HG02970 (cell line): ENCODE results near the gene NHLRC2.

Experiments used
- ATAC-seq: cut with Tn5 transposase; IDR thresholded peaks from one replicate; pipeline ENCODE4 v1.9.1; 2021; ENCODE audit warnings: mild to moderate bottlenecking, moderate library complexity, moderate number of reproducible peaks; ENCODE audit not compliant: unreplicated experiment, low FRiP score

Gene NHLRC2

GRCh38 chr10:113859261-113859660 lies 4.8 kb downstream of the NHLRC2 start:
- ATAC-seq: no peak

- ATAC-seq: no peak
Observed at GRCh38 chr10:113865901-113866300, 11.4 kb downstream of the NHLRC2 start.

- no peak for ATAC-seq
Observed at GRCh38 chr10:113866551-113867394, 12.3 kb downstream of the NHLRC2 start.

- no peak for ATAC-seq
Observed at GRCh38 chr10:113867904-113868303, 13.4 kb downstream of the NHLRC2 start.

- no peak for ATAC-seq
Observed at GRCh38 chr10:113869789-113870188, 15.3 kb downstream of the NHLRC2 start.

GRCh38 chr10:113872139-113873030 lies 17.9 kb downstream of the NHLRC2 start:
- no peak for ATAC-seq

GRCh38 chr10:113875212-113875611 lies 20.8 kb downstream of the NHLRC2 start:
- no peak for ATAC-seq

GRCh38 chr10:113876461-113876860 lies 22.0 kb downstream of the NHLRC2 start:
- ATAC-seq: no peak

GRCh38 chr10:113879691-113880090 lies 25.2 kb downstream of the NHLRC2 start:
- no peak for ATAC-seq

- no peak for ATAC-seq
Observed at GRCh38 chr10:113880236-113880635, 25.8 kb downstream of the NHLRC2 start.

- no peak for ATAC-seq
Observed at GRCh38 chr10:113882240-113882639, 27.8 kb downstream of the NHLRC2 start.

GRCh38 chr10:113889911-113890310 lies 35.5 kb downstream of the NHLRC2 start:
- no peak for ATAC-seq

GRCh38 chr10:113890769-113891168 lies 36.3 kb downstream of the NHLRC2 start:
- no peak for ATAC-seq

- no peak for ATAC-seq
Observed at GRCh38 chr10:113891476-113891875, 37.0 kb downstream of the NHLRC2 start.

GRCh38 chr10:113893570-113893969 lies 39.1 kb downstream of the NHLRC2 start:
- ATAC-seq: no peak

GRCh38 chr10:113894581-113894980 lies 40.1 kb downstream of the NHLRC2 start:
- no peak for ATAC-seq

GRCh38 chr10:113895018-113895417 lies 40.6 kb downstream of the NHLRC2 start:
- ATAC-seq: no peak

- ATAC-seq: no peak
Observed at GRCh38 chr10:113897693-113898618, 43.5 kb downstream of the NHLRC2 start.

- ATAC-seq: no peak
Observed at GRCh38 chr10:113899952-113900598, 45.6 kb downstream of the NHLRC2 start.

GRCh38 chr10:113905756-113906155 lies 51.3 kb downstream of the NHLRC2 start:
- ATAC-seq: no peak
